Muscle layer of colon (tissue), 2 donors: ENCODE measurements around the gene PTGS1.
"Not testable (repeated sequence)": the region's sequence is repeated elsewhere in the genome, so short reads cannot be mapped to it uniquely, and the experiment has no call there.

ENCODE experiments used
- H3K27ac ChIP-seq: one replicate; pipeline ENCODE4 v1.7.0; 2013; ENCODE audit warnings: low read depth, mild to moderate bottlenecking, low read length, moderate library complexity
- H3K27me3 ChIP-seq, 2 donors: one replicate each; pipeline ENCODE4 v1.7.0; 2013; ENCODE audit warnings: low read length in 2 of 2, mild to moderate bottlenecking in 2 of 2; ENCODE audit not compliant: insufficient read depth in 2 of 2, control insufficient read depth in 1 of 2
- H3K36me3 ChIP-seq: one replicate; pipeline ENCODE4 v1.7.0; 2013; ENCODE audit warnings: mild to moderate bottlenecking, low read length; ENCODE audit not compliant: insufficient read depth
- H3K4me1 ChIP-seq: one replicate; pipeline ENCODE4 v1.7.0; 2013; ENCODE audit warnings: mild to moderate bottlenecking, low read length; ENCODE audit not compliant: insufficient read depth
- H3K4me3 ChIP-seq, 2 donors: one replicate each; pipeline ENCODE4 v1.7.0; 2013; ENCODE audit warnings: low read length in 2 of 2, low read depth in 1 of 2, mild to moderate bottlenecking in 1 of 2, moderate library complexity in 1 of 2
- H3K9ac ChIP-seq: one replicate; pipeline ENCODE4 v1.7.0; 2013; ENCODE audit warnings: low read length
- H3K9me3 ChIP-seq: one replicate; pipeline ENCODE4 v1.7.0; 2013; ENCODE audit warnings: mild to moderate bottlenecking, low read length
- donor health status: abdominal sarcoma.
- donor health status: Adenocarcinoma of cecum.

The PTGS1 gene

GRCh38 chr9:122370869-122371755, at the start of gene PTGS1:
Gene PTGS1, plus strand, starts transcription at chr9:122371024. Its CDS starts 61 bp downstream, at chr9:122371085.
- Histone ChIP-seq H3K4me1 (peaks cover 62% of the 10 kb centered on the region), H3K9me3 (no peaks in the 10 kb centered on the region), H3K4me3 (peak within 1 kb of the TSS; percentile 78 to 86), H3K27ac (peak within 1 kb of the TSS; percentile 85), H3K27me3 (no peaks in the 10 kb centered on the region), H3K36me3 (no peaks in the 10 kb centered on the region), H3K9ac (peak within 1 kb of the TSS; percentile 64)

GRCh38 chr9:122322553-122322952, 48.3 kb upstream of the PTGS1 start:
- H3K27ac ChIP-seq: no peak overlapping the region
- no peaks in the 10 kb centered on the region for H3K9me3 ChIP-seq
- H3K36me3 ChIP-seq: peaks cover 10% of the 10 kb centered on the region

GRCh38 chr9:122324665-122325064, 46.2 kb upstream of the PTGS1 start:
- H3K27ac ChIP-seq: peak overlapping the region; percentile 19
- not testable (repeated sequence) for H3K9me3 ChIP-seq, H3K4me3 ChIP-seq, H3K9ac ChIP-seq, H3K27me3 ChIP-seq
- peaks cover 34% of the 10 kb centered on the region for H3K4me1 ChIP-seq
- H3K36me3 ChIP-seq: peaks cover 19% of the 10 kb centered on the region

More at GRCh38 chr9:122322553-122322952, 48.3 kb upstream of the PTGS1 start:
- Histone ChIP-seq H3K9ac (no peak overlapping the region), H3K27me3 (no peaks in the 10 kb centered on the region), H3K4me3 (no peak overlapping the region), H3K4me1 (peaks cover 47% of the 10 kb centered on the region)

- peaks cover 19% of the 10 kb centered on the region for H3K36me3 ChIP-seq
Measured at GRCh38 chr9:122325124-122325523, 45.7 kb upstream of the PTGS1 start.

GRCh38 chr9:122327175-122327574, 43.6 kb upstream of the PTGS1 start:
- H3K27ac ChIP-seq: no peak overlapping the region
- no peak overlapping the region for H3K4me3 ChIP-seq
- H3K27me3 ChIP-seq: no peaks in the 10 kb centered on the region
- H3K9me3 ChIP-seq: no peaks in the 10 kb centered on the region
- no peak overlapping the region for H3K9ac ChIP-seq
- H3K4me1 ChIP-seq: peaks cover 22% of the 10 kb centered on the region
- peaks cover 19% of the 10 kb centered on the region for H3K36me3 ChIP-seq

More at GRCh38 chr9:122325124-122325523, 45.7 kb upstream of the PTGS1 start:
- Histone ChIP-seq H3K4me3 (no peak overlapping the region), H3K27ac (peak overlapping the region; percentile 19), H3K9ac (no peak overlapping the region), H3K27me3 (no peaks in the 10 kb centered on the region), H3K9me3 (no peaks in the 10 kb centered on the region), H3K4me1 (peaks cover 33% of the 10 kb centered on the region)

- H3K4me3 ChIP-seq: no peak overlapping the region
- no peaks in the 10 kb centered on the region for H3K9me3 ChIP-seq
- H3K27ac ChIP-seq: no peak overlapping the region
- peaks cover 13% of the 10 kb centered on the region for H3K4me1 ChIP-seq
- no peaks in the 10 kb centered on the region for H3K27me3 ChIP-seq
- H3K9ac ChIP-seq: no peak overlapping the region
- peaks cover 8% of the 10 kb centered on the region for H3K36me3 ChIP-seq
Measured at GRCh38 chr9:122329597-122329996, 41.2 kb upstream of the PTGS1 start.

GRCh38 chr9:122330466-122330865, 40.4 kb upstream of the PTGS1 start:
- not testable (repeated sequence) for H3K4me1 ChIP-seq, H3K9me3 ChIP-seq, H3K9ac ChIP-seq, H3K27me3 ChIP-seq, H3K36me3 ChIP-seq, H3K27ac ChIP-seq, H3K4me3 ChIP-seq

- H3K36me3 ChIP-seq: peaks cover 8% of the 10 kb centered on the region
- no peaks in the 10 kb centered on the region for H3K27me3 ChIP-seq
- no peak overlapping the region for H3K9ac ChIP-seq
- H3K9me3 ChIP-seq: no peaks in the 10 kb centered on the region
- H3K27ac ChIP-seq: no peak overlapping the region
- H3K4me1 ChIP-seq: no peaks in the 10 kb centered on the region
- no peak overlapping the region for H3K4me3 ChIP-seq
Measured at GRCh38 chr9:122331523-122331927, 39.3 kb upstream of the PTGS1 start.

- Histone ChIP-seq H3K9ac (no peak overlapping the region), H3K4me3 (no peak overlapping the region), H3K27me3 (no peaks in the 10 kb centered on the region), H3K27ac (no peak overlapping the region), H3K4me1 (no peaks in the 10 kb centered on the region), H3K9me3 (no peaks in the 10 kb centered on the region), H3K36me3 (peaks cover 8% of the 10 kb centered on the region)
Measured at GRCh38 chr9:122332083-122332482, 38.7 kb upstream of the PTGS1 start.

GRCh38 chr9:122332644-122333043, 38.2 kb upstream of the PTGS1 start:
- no peak overlapping the region for H3K9ac ChIP-seq
- H3K9me3 ChIP-seq: no peaks in the 10 kb centered on the region
- H3K36me3 ChIP-seq: peaks cover 8% of the 10 kb centered on the region
- H3K27me3 ChIP-seq: no peaks in the 10 kb centered on the region
- no peak overlapping the region for H3K4me3 ChIP-seq
- no peak overlapping the region for H3K27ac ChIP-seq
- no peaks in the 10 kb centered on the region for H3K4me1 ChIP-seq

- Histone ChIP-seq H3K9ac (no peak overlapping the region), H3K27me3 (no peaks in the 10 kb centered on the region), H3K27ac (no peak overlapping the region), H3K4me1 (no peaks in the 10 kb centered on the region), H3K9me3 (no peaks in the 10 kb centered on the region), H3K4me3 (no peak overlapping the region), H3K36me3 (peaks cover 8% of the 10 kb centered on the region)
Measured at GRCh38 chr9:122333169-122333808, 37.5 kb upstream of the PTGS1 start.
